OCI-LY1 (cell line): Measurements from ENCODE around the gene LPCAT3.
A peak's percentile ranks its signal among the peaks of the same experiment; 100 is the strongest.

Source experiments
- H2AFZ ChIP-seq: fragments of 200-600 bp; sonication (generic), shearing (Covaris generic); 2 replicates; pipeline ENCODE4 v1.6.0; 2014; ENCODE audit warnings: antibody characterized with exemption, mild to moderate bottlenecking, low read length
- H3F3A ChIP-seq: fragments of 200-600 bp; sonication (generic), shearing (Covaris generic); 2 replicates; pipeline ENCODE4 v1.6.0; 2014; ENCODE audit warnings: mild to moderate bottlenecking, antibody characterized with exemption, low read length, moderate library complexity; ENCODE audit not compliant: insufficient read depth
- H3K27ac ChIP-seq: fragments of 200-600 bp; sonication (generic); 2 replicates; pipeline ENCODE4 v1.5.1; 2014; ENCODE audit warnings: low read length, mixed run types, mild to moderate bottlenecking, low read depth; ENCODE audit not compliant: poor library complexity, severe bottlenecking
- H3K27me3 ChIP-seq: fragments of 200-600 bp; sonication (generic); 2 replicates; pipeline ENCODE4 v1.6.0; 2014; ENCODE audit warnings: antibody characterized with exemption, mild to moderate bottlenecking, low read length, moderate library complexity; ENCODE audit not compliant: insufficient read depth
- H3K36me3 ChIP-seq: fragments of 200-600 bp; sonication (generic); 2 replicates; pipeline ENCODE4 v1.6.1; 2014; ENCODE audit warnings: mild to moderate bottlenecking, antibody characterized with exemption, low read length, moderate library complexity, mixed read lengths; ENCODE audit not compliant: insufficient read depth
- H3K4me1 ChIP-seq: fragments of 200-600 bp; sonication (generic); 2 replicates; pipeline ENCODE4 v1.5.1; 2014; ENCODE audit warnings: mild to moderate bottlenecking, low read length, moderate library complexity; ENCODE audit not compliant: insufficient read depth, severe bottlenecking
- H3K4me2 ChIP-seq: fragments of 200-600 bp; sonication (generic), shearing (Covaris generic); 2 replicates; pipeline ENCODE4 v1.6.1; 2014; ENCODE audit warnings: low read length
- H3K4me3 ChIP-seq: fragments of 200-600 bp; sonication (generic); 2 replicates; pipeline ENCODE4 v1.5.1; 2014; ENCODE audit warnings: low read length, low read depth, mild to moderate bottlenecking, mixed read lengths; ENCODE audit not compliant: poor library complexity, severe bottlenecking
- H3K79me2 ChIP-seq: fragments of 200-600 bp; shearing (Covaris generic); 2 replicates; pipeline ENCODE4 v1.6.1; 2016; ENCODE audit warnings: mixed run types, low read length, mixed read lengths; ENCODE audit not compliant: insufficient read depth
- H3K9ac ChIP-seq: fragments of 200-600 bp; sonication (generic), shearing (Covaris generic); 2 replicates; pipeline ENCODE4 v1.6.1; 2014; ENCODE audit warnings: mild to moderate bottlenecking, low read length, mixed read lengths
- H3K9me2 ChIP-seq: fragments of 200-600 bp; sonication (generic), shearing (Covaris generic); 2 replicates; pipeline ENCODE4 v1.6.1; 2014; ENCODE audit warnings: low read depth, mild to moderate bottlenecking, low read length, mixed read lengths
- H3K9me3 ChIP-seq: fragments of 200-600 bp; shearing (Covaris generic); 2 replicates; pipeline ENCODE4 v1.6.1; 2014; ENCODE audit warnings: low read length, mixed read lengths
- H4K20me1 ChIP-seq: fragments of 200-600 bp; sonication (generic), shearing (Covaris generic); 2 replicates; pipeline ENCODE4 v1.6.0; 2016; ENCODE audit warnings: mild to moderate bottlenecking, low read length; ENCODE audit not compliant: insufficient read depth
- EZH2 ChIP-seq: fragments of 200-600 bp; sonication (generic), shearing (Covaris generic); IDR thresholded peaks from 2 replicates; pipeline ENCODE4 v1.8.0; 2017; ENCODE audit warnings: borderline replicate concordance, mixed run types, mild to moderate bottlenecking, antibody characterized with exemption, low read length, moderate library complexity, mixed read lengths
- TF ChIP-seq, protein P1 (sequence below): fragments of 200-600 bp; sonication (generic), shearing (Covaris generic); IDR thresholded peaks from 2 replicates; pipeline ENCODE4 v1.5.1; 2017; ENCODE audit warnings: mild to moderate bottlenecking, antibody characterized with exemption, low read length, moderate library complexity, mixed read lengths

The LPCAT3 gene

DNA sequence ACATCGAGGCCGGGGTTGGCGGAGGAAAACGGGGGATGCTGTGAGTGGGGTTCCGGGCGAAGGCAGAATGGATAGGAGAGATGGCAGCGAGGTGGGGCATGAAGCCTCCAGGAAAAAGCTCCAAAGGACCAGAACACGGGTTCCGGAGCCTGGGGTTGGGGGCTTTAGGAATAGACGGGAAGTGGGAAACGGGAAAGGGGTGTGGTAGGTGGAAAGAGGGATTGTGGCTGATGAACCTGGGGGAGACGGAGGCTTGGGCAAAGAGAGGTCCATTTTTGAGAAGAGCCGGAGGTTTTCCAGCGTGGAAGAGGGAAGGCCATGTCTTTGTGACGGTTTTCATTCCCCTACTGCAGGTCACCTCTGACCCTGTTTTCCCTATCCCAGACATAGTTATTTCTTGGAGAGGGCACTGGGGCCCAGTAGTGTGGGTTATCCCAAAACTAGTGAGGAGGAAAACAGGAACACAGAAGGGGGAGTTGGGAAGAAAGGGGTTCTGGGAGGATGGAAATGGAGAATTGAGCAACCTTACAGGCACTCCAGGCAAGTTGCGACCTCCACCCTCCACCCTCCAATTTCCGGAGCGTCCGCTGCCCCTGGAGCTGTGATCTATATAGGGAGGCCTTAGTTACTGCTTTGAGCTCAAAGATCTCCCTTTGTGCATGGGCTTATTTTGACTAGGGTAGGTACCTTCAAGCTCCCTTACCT is 89.4 kb downstream of the LPCAT3 start:
- Histone ChIP-seq H3K4me3 (no peak overlapping the region), H3F3A (no peaks in the 10 kb centered on the region), H3K9me2 (no peaks in the 10 kb centered on the region), H3K4me1 (peaks cover 4% of the 10 kb centered on the region), H3K27me3 (peaks cover 15% of the 10 kb centered on the region; the same call in 1 of the 2 replicates), H3K4me2 (no peak overlapping the region), H4K20me1 (no peaks in the 10 kb centered on the region), H3K36me3 (peaks cover 3% of the 10 kb centered on the region; the same call in 1 of the 2 replicates), H3K9ac (no peak overlapping the region), H3K79me2 (no peaks in the 10 kb centered on the region), H3K27ac (no peak overlapping the region), H2AFZ (no peak overlapping the region), H3K9me3 (no peaks in the 10 kb centered on the region)
- TF ChIP-seq, protein P1, sequence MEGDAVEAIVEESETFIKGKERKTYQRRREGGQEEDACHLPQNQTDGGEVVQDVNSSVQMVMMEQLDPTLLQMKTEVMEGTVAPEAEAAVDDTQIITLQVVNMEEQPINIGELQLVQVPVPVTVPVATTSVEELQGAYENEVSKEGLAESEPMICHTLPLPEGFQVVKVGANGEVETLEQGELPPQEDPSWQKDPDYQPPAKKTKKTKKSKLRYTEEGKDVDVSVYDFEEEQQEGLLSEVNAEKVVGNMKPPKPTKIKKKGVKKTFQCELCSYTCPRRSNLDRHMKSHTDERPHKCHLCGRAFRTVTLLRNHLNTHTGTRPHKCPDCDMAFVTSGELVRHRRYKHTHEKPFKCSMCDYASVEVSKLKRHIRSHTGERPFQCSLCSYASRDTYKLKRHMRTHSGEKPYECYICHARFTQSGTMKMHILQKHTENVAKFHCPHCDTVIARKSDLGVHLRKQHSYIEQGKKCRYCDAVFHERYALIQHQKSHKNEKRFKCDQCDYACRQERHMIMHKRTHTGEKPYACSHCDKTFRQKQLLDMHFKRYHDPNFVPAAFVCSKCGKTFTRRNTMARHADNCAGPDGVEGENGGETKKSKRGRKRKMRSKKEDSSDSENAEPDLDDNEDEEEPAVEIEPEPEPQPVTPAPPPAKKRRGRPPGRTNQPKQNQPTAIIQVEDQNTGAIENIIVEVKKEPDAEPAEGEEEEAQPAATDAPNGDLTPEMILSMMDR, result no peak
- no peak for TF ChIP-seq EZH2

DNA sequence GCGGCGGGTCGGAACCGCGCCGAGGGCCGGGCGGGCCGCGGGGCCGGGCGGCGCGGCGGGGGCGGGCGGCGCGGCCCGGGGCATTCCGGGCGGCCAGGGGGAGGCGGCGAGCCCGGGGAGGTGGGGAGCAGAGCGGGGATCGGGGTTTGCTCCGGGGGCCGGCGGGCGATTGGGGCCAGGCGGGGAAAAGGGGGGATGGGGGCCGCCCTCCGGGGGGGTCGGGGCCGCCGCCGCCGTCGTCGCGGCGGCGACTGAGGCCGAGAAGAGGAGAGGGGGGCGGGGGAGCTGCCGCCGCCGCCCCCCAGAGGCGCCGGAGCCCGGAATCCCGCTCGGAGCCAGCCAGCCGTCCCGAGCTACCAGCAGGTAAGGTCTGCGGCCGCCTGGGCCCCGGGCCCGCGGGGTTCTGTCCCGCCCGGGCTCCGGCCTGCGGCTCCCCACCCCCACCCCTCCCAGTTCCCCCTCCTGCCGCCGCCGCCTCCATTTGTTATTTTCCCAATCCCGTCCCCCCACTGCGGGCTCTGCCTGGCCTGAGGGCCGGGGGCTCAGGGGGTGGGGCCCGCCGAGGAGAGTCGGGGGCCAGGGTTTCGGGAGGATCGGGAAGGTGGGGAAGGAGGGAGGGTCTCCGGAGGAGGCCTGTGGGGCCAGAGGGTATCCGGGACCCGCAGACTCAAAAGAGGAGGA is 90.1 kb downstream of the LPCAT3 start:
- Histone ChIP-seq H3K27me3 (peaks cover 15% of the 10 kb centered on the region; the same call in 1 of the 2 replicates), H3K27ac (no peak overlapping the region), H3K79me2 (no peaks in the 10 kb centered on the region), H3K9me2 (no peaks in the 10 kb centered on the region), H2AFZ (no peak overlapping the region), H3K4me1 (peaks cover 4% of the 10 kb centered on the region), H3F3A (no peaks in the 10 kb centered on the region), H4K20me1 (no peaks in the 10 kb centered on the region), H3K9me3 (no peaks in the 10 kb centered on the region), H3K4me2 (no peak overlapping the region), H3K9ac (no peak overlapping the region), H3K4me3 (peak overlapping the region; percentile 12), H3K36me3 (no peaks in the 10 kb centered on the region)
- TF ChIP-seq, protein P1, result no peak
- no peak for TF ChIP-seq EZH2

DNA sequence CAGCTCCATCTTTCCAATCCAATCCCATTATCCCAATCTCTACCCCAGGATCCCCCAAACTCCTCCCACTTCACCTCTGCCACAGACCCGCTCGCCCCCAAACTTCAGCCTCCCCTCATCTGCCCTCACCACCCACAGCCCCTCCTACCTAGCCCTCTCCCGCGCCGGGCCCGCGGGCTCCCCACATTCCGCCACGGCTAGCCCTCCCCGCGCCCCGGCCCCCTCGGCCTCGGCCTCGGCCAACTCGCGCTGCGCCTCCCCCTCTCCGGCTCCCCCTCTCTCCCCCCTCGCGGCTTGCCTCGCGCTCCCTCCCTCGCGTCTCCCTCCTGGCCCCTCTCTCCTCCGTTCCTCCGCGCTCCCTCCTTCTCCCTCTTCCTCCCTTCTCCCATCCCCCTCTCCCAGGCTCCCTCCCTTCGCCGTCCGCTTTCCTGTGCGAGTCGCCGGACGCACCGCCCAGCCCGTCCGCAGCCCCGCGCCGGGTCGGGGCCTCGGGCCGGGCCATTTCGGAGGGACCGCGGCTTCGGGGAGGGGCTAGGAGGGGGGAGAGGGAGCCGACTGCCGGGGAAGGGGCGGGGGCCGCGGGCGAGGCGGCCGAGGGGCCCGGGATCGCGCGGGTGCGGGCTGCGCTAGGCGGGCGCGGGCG is 90.8 kb downstream of the LPCAT3 start, which contains the start of gene ATN1:
ATN1 (plus strand) TSS at position 581 of the 643 bp plus-strand sequence. CDS start 6,043 bp downstream, outside the sequence.
- H3K4me1 ChIP-seq, result peaks cover 9% of the 10 kb centered on the region
- no peaks in the 10 kb centered on the region for H3F3A ChIP-seq
- peak within 1 kb of the TSS; percentile 56 for H3K4me3 ChIP-seq
- no peaks in the 10 kb centered on the region for H3K79me2 ChIP-seq
- H3K36me3 ChIP-seq, result no peaks in the 10 kb centered on the region
- no peak within 1 kb of the TSS for H3K27ac ChIP-seq
- no peaks in the 10 kb centered on the region for H4K20me1 ChIP-seq
- no peak within 1 kb of the TSS for H2AFZ ChIP-seq
- peak within 1 kb of the TSS; percentile 32; the same call in 1 of the 2 replicates for H3K9ac ChIP-seq
- no peaks in the 10 kb centered on the region for H3K9me3 ChIP-seq
- peak within 1 kb of the TSS; percentile 75 for H3K4me2 ChIP-seq
- TF ChIP-seq EZH2, result no peak
- TF ChIP-seq, protein P1, result no peak
- H3K9me2 ChIP-seq, result no peaks in the 10 kb centered on the region
- peaks cover 15% of the 10 kb centered on the region; the same call in 1 of the 2 replicates for H3K27me3 ChIP-seq
